Embryonic facial prominence (tissue), 1 donor: Measurements from ENCODE around the gene TIMM17B.
A peak's percentile ranks its signal among the peaks of the same experiment; 100 is the strongest.

Experiments used
- DNase-seq: peaks from one replicate; pipeline ENCODE4 v3.0.0-alpha.2; 2016; ENCODE audit errors: extremely low spot score

The TIMM17B gene

GRCh38 chrX:48918643-48919340 lies 21.2 kb upstream of the TIMM17B start, which contains the start of gene PIM2:
Gene PIM2 (minus strand): TSS chrX:48919024. CDS start chrX:48918834, 190 bp downstream.
- DNase-seq = peak; percentile 48

GRCh38 chrX:48918301-48918642 lies 20.7 kb upstream of the TIMM17B start:
- no peak for DNase-seq

- peak; percentile 60 for DNase-seq
Measured at GRCh38 chrX:48917139-48918001, 19.8 kb upstream of the TIMM17B start.

GRCh38 chrX:48914593-48915493 lies 17.3 kb upstream of the TIMM17B start:
- DNase-seq = no peak

- DNase-seq = no peak
Measured at GRCh38 chrX:48913605-48914366, 16.2 kb upstream of the TIMM17B start.

GRCh38 chrX:48911412-48912182 lies 14.0 kb upstream of the TIMM17B start, which contains the start of gene SLC35A2:
Gene SLC35A2 (minus strand): TSS chrX:48911646. CDS start chrX:48911636, 10 bp downstream.
- DNase-seq = peak; percentile 31

GRCh38 chrX:48910926-48911411 lies 13.4 kb upstream of the TIMM17B start:
- no peak for DNase-seq

GRCh38 chrX:48909703-48910294 lies 12.2 kb upstream of the TIMM17B start:
- DNase-seq = no peak

- no peak for DNase-seq
Measured at GRCh38 chrX:48908600-48908999, 11.0 kb upstream of the TIMM17B start.

GRCh38 chrX:48905090-48905790 lies 7.7 kb upstream of the TIMM17B start:
- no peak for DNase-seq

- no peak for DNase-seq
Measured at GRCh38 chrX:48904626-48905025, 7.1 kb upstream of the TIMM17B start.

- DNase-seq = no peak
Measured at GRCh38 chrX:48904180-48904579, 6.6 kb upstream of the TIMM17B start.

GRCh38 chrX:48903290-48903689 lies 5.7 kb upstream of the TIMM17B start:
- DNase-seq = no peak

- DNase-seq = no peak
Measured at GRCh38 chrX:48902776-48903175, 5.2 kb upstream of the TIMM17B start.

GRCh38 chrX:48902135-48902534 lies 4.6 kb upstream of the TIMM17B start:
- no peak for DNase-seq

- no peak for DNase-seq
Measured at GRCh38 chrX:48901069-48901468, 3.5 kb upstream of the TIMM17B start.

- DNase-seq = no peak
Measured at GRCh38 chrX:48899078-48899410, 1.5 kb upstream of the TIMM17B start.

GRCh38 chrX:48897157-48897624 lies 377 bp downstream of the TIMM17B start:
- DNase-seq = peak; percentile 34

GRCh38 chrX:48896611-48897011 lies 957 bp downstream of the TIMM17B start:
- no peak for DNase-seq
